Nephron (organoid): ENCODE results near the gene CCDC171.

Experiments
- H3K27ac Mint-ChIP-seq, 3 experiments: 2 replicates each; pipeline ENCODE4 v1.8.0; 2020; ENCODE audit warnings: mixed read lengths in 3 of 3, mild to moderate bottlenecking in 2 of 3, moderate library complexity in 1 of 3
- H3K27me3 Mint-ChIP-seq: 2 replicates; pipeline ENCODE4 v1.8.0; 2021; ENCODE audit warnings: low read depth, mild to moderate bottlenecking, moderate library complexity, mixed read lengths
- H3K36me3 Mint-ChIP-seq: 2 replicates; pipeline ENCODE4 v1.8.0; 2020; ENCODE audit warnings: low read depth, mixed read lengths
- H3K4me1 Mint-ChIP-seq: 2 replicates; pipeline ENCODE4 v1.8.0; 2020; ENCODE audit warnings: mixed read lengths
- H3K4me3 Mint-ChIP-seq, 3 experiments: 2 replicates each; pipeline ENCODE4 v1.8.0; 2020; ENCODE audit warnings: mild to moderate bottlenecking in 3 of 3, mixed read lengths in 3 of 3, moderate library complexity in 2 of 3
- H3K9me3 Mint-ChIP-seq: 2 replicates; pipeline ENCODE4 v1.8.0; 2020; ENCODE audit warnings: mixed read lengths
- CTCF ChIP-seq, 3 experiments: fragments of 200-600 bp; sonication (generic); IDR thresholded peaks; one replicate each; pipeline ENCODE4 v1.5.0; 2021; ENCODE audit warnings: antibody characterized with exemption in 3 of 3; ENCODE audit not compliant: unreplicated experiment in 3 of 3

CCDC171 gene

GRCh38 chr9:15909297-15909696, 356.5 kb downstream of the CCDC171 start:
- peaks cover 52% of the 10 kb centered on the region for H3K9me3 Mint-ChIP-seq
- no peaks in the 10 kb centered on the region for H3K27me3 Mint-ChIP-seq
- peaks cover 9% of the 10 kb centered on the region for H3K4me1 Mint-ChIP-seq
- TF ChIP-seq CTCF (IDR thresholded peaks at IDR 0.05; ENCODE audit: unreplicated experiment in 3 of 3), result no peak
- no peak overlapping the region for H3K27ac Mint-ChIP-seq
- H3K4me3 Mint-ChIP-seq, result no peak overlapping the region
- H3K36me3 Mint-ChIP-seq, result no peaks in the 10 kb centered on the region

GRCh38 chr9:15915711-15916110, 362.9 kb downstream of the CCDC171 start:
- Mint-ChIP-seq H3K4me3 (no peak overlapping the region), H3K27me3 (no peaks in the 10 kb centered on the region), H3K27ac (no peak overlapping the region), H3K9me3 (peaks cover 43% of the 10 kb centered on the region), H3K4me1 (peaks cover 9% of the 10 kb centered on the region), H3K36me3 (peaks cover 5% of the 10 kb centered on the region)
- no peak for TF ChIP-seq CTCF (IDR thresholded peaks at IDR 0.05; ENCODE audit: unreplicated experiment in 3 of 3)

GRCh38 chr9:15927161-15927560, 374.3 kb downstream of the CCDC171 start:
- Mint-ChIP-seq H3K9me3 (peaks cover 7% of the 10 kb centered on the region), H3K4me1 (peaks cover 19% of the 10 kb centered on the region), H3K27ac (peak overlapping the region in 2 of 3 experiments; percentile 72 to 82), H3K4me3 (no peak overlapping the region), H3K27me3 (no peaks in the 10 kb centered on the region), H3K36me3 (peaks cover 5% of the 10 kb centered on the region)
- TF ChIP-seq CTCF (IDR thresholded peaks at IDR 0.05; ENCODE audit: unreplicated experiment in 3 of 3), result no peak

GRCh38 chr9:15935661-15936305, 382.9 kb downstream of the CCDC171 start:
- Mint-ChIP-seq H3K9me3 (peaks cover 14% of the 10 kb centered on the region), H3K27me3 (no peaks in the 10 kb centered on the region), H3K27ac (peak overlapping the region; percentile 50 to 94 (median 75)), H3K4me1 (peaks cover 26% of the 10 kb centered on the region), H3K4me3 (peak overlapping the region in 1 of 3 experiments; percentile 1), H3K36me3 (peaks cover 11% of the 10 kb centered on the region)
- TF ChIP-seq CTCF (IDR thresholded peaks at IDR 0.05; ENCODE audit: unreplicated experiment in 3 of 3), result no peak

- Mint-ChIP-seq H3K4me3 (no peak overlapping the region), H3K27ac (peak overlapping the region; percentile 50 to 94 (median 75)), H3K36me3 (peaks cover 11% of the 10 kb centered on the region), H3K27me3 (no peaks in the 10 kb centered on the region), H3K9me3 (peaks cover 14% of the 10 kb centered on the region), H3K4me1 (peaks cover 26% of the 10 kb centered on the region)
- TF ChIP-seq CTCF (IDR thresholded peaks at IDR 0.05; ENCODE audit: unreplicated experiment in 3 of 3), result no peak
Measured at GRCh38 chr9:15936306-15936921, 383.6 kb downstream of the CCDC171 start.
